PC-3 (cell line): ENCODE measurements around the gene GATAD2B. TPM values are rescaled to one million over a fixed set of nuclear protein-coding genes. Genes with fewer than 3 reads are reported as not detected.

Experiments used
- microRNA-seq: library from miRNA; unstranded; fragments of <30 nt; microRNA quantifications from one replicate; pipeline ENCODE4 v1.1.0, GENCODE V29; 2020; ENCODE audit not compliant: unreplicated experiment
- total RNA-seq: library from RNA; depleted of rRNA; stranded (reverse); fragments of >200 nt; gene quantifications from 2 replicates; pipeline ENCODE4 v1.2.3, GENCODE V29; 2014; rRNA removed

Gene GATAD2B
- total RNA-seq, 1 experiment from 2014 or later = 7.2 TPM

Small RNAs within 50 kb of the gene (microRNA-seq; reads per million reads assigned to microRNA genes)
- gene MIR6737 = not detected

Other genes with a start within 250 kb of the GATAD2B start
- gene NPR1, start 244.3 kb downstream of the GATAD2B start, total RNA-seq = 0.46 and 0.84 TPM in 2 replicates
- 46.5 and 57.4 TPM in 2 replicates for gene INTS3, start 194.9 kb downstream of the GATAD2B start, total RNA-seq
- gene SLC27A3, start 147.6 kb downstream of the GATAD2B start, total RNA-seq = 6.3 and 9.2 TPM in 2 replicates
- gene DENND4B, start 23.7 kb upstream of the GATAD2B start, total RNA-seq = 27.3 and 38.0 TPM in 2 replicates
- 17.6 and 21.0 TPM in 2 replicates for gene CRTC2, start 35.6 kb upstream of the GATAD2B start, total RNA-seq
- gene SLC39A1, start 40.6 kb upstream of the GATAD2B start, total RNA-seq = 201 and 224 TPM in 2 replicates
- gene CREB3L4, start 44.9 kb upstream of the GATAD2B start, total RNA-seq = 22.9 and 28.7 TPM in 2 replicates
- 377 and 388 TPM in 2 replicates for gene JTB, start 54.7 kb upstream of the GATAD2B start, total RNA-seq
- 41.2 and 42.3 TPM in 2 replicates for gene RAB13, start 63.4 kb upstream of the GATAD2B start, total RNA-seq
- gene RPS27, start 67.8 kb upstream of the GATAD2B start, total RNA-seq = 1,964 and 2,544 TPM in 2 replicates
- gene NUP210L, start 232.1 kb upstream of the GATAD2B start, total RNA-seq = 0.04 TPM in 1 of 2 replicates, not detected in the other